ENCODE results near the gene TPH2.
A peak's percentile ranks its signal among the peaks of the same experiment; 100 is the strongest.

The TPH2 gene

DNA sequence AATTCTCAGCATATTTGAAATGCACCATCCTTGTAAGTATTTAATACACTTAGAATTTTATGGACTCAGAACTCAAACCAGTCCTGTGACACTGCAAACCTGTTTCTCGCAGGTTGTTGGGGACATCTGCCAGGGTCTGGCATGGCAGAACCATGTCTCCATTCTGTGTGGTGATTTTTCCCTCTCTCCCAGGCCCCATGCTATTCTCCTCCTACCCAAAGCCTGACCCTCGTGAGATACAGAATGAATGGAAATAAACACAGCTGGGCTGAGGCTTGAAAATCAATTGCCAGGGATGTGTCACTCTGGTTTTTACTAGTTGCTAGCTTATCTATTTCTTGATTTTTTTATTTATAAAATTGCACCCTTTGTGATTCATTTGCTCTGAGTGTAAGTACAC is 19.8 kb downstream of the TPH2 start:
- DNase-seq (ENCODE audit: extremely low read depth in 1 of 2, low read depth in 1 of 2): no peak

DNA sequence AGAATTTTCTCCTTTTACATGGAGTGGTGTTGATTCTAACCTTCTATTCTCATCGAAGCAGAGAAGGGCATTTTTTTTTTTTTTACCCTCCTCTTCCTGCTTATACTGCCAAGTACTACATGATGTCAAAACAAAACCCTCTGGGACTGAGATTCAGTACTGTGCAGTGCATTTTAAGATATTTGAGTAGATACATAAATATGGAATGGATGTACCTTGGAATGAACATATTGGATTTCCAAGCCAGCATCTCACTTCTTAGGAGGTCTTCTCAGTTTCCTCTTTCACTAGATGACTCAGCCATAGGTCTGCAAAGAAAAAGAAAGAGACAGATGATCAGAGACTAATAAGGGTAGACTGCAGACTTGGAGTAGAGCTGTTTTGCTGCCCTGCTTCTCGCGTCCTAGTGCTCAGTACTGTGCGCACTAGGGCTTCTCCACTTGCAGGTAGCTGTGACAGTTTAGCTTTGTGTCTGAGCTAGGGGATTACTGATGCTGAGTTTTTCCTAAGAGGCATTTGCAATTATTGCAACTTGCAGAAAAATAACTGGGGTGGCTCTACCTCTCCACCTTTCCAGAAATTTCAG is 20.4 kb downstream of the TPH2 start:
- DNase-seq (ENCODE audit: extremely low read depth in 1 of 2, low read depth in 1 of 2): no peak

GRCh38 chr12:71967211-71967610 is 28.6 kb downstream of the TPH2 start:
- no peak for DNase-seq (ENCODE audit: extremely low read depth in 1 of 2, low read depth in 1 of 2)

DNA sequence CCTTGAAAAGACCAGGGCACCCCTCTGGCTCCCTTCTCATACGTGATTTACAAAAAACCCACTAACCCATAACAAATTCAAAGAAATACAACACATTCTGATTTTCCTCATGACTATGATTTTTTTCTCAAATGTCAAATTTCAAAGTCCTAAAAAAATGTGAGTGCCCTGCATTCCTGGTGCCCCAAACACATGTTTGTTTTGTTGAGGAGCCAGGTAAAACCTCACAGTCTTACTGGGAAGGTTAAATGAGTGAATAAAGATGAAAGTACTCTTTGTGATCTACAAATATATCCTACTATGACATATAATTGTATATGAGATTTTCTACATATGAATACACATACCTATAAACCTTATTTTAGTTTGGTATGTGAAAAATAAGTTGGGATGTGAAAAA is 30.7 kb downstream of the TPH2 start:
- no peak for DNase-seq (ENCODE audit: extremely low read depth in 1 of 2, low read depth in 1 of 2)

DNA sequence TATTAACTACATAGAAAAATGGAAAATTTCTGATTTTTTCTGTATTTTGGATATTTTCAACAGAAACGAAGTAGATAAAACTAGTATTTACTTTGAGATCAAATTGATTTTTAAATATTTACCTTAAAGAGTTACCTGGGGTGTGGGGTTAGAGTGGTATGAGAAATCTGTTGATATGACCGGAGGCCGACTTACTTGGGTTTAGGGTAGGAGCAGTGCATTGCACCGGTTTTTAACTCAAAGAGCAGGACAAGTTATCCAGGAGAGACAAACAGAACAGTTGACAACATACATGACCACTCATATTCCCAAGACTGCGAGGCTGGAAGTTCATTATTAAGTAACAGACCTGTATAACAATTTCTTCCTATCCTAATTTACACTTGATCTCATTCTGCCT is 31.4 kb downstream of the TPH2 start:
- DNase-seq (ENCODE audit: extremely low read depth in 1 of 2, low read depth in 1 of 2): no peak

DNA sequence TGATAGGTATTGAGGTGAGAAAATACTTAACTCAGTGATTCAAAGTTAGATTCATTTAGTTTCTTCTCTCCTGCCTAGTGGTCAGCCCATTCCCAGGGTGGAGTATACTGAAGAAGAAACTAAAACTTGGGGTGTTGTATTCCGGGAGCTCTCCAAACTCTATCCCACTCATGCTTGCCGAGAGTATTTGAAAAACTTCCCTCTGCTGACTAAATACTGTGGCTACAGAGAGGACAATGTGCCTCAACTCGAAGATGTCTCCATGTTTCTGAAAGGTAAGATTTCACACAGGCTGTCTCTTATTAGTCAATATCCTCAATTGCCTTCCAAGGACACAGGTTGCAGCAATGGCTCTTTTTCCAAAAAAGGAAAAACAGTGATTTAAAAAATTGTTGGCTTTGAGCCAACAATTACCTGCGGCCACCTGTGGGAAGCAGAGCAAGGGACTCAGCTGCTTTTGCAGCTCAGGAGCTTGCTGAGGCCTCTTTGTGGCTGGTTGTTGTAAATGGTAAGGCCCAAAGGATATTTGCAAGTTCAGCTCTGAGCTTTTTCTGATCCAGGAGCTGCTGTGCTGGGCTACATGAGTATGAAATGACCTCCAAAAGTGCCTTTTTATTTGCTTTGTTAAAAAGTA is 33.9 kb downstream of the TPH2 start:
- DNase-seq (ENCODE audit: extremely low read depth in 1 of 2, low read depth in 1 of 2): no peak

- DNase-seq (ENCODE audit: extremely low read depth in 1 of 2, low read depth in 1 of 2): no peak
Observed at GRCh38 chr12:71973687-71974086, 35.0 kb downstream of the TPH2 start.

GRCh38 chr12:71980538-71980937 is 41.9 kb downstream of the TPH2 start:
- DNase-seq (ENCODE audit: extremely low read depth in 1 of 2, low read depth in 1 of 2): no peak

DNA sequence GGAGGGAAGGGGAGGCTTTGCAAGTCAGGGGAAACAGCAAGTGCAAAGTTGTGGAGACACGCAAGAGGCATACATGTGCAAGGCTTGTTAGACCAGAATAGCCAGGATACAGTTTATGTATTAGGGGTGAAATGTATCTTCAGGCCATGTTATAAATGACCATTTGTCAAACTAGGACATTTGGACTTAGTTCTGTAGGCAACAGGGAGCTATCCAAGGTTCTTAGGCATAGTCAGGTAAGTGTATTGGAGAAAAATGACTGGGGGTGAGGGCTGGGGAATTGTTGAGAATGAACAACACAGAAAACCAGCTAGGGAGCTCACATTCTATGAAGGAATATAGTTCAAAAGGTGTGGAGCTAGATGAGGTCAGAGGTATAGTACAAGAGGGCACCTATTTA is 42.5 kb downstream of the TPH2 start:
- DNase-seq (ENCODE audit: extremely low read depth in 1 of 2, low read depth in 1 of 2): no peak

GRCh38 chr12:71994715-71995114 is 56.1 kb downstream of the TPH2 start:
- DNase-seq (ENCODE audit: extremely low read depth in 1 of 2, low read depth in 1 of 2): no peak

- no peak for DNase-seq (ENCODE audit: extremely low read depth in 1 of 2, low read depth in 1 of 2)
Observed at GRCh38 chr12:71999795-72000194, 61.1 kb downstream of the TPH2 start.

GRCh38 chr12:72000969-72001648 is 62.5 kb downstream of the TPH2 start:
- no peak for DNase-seq (ENCODE audit: extremely low read depth in 1 of 2, low read depth in 1 of 2)

DNA sequence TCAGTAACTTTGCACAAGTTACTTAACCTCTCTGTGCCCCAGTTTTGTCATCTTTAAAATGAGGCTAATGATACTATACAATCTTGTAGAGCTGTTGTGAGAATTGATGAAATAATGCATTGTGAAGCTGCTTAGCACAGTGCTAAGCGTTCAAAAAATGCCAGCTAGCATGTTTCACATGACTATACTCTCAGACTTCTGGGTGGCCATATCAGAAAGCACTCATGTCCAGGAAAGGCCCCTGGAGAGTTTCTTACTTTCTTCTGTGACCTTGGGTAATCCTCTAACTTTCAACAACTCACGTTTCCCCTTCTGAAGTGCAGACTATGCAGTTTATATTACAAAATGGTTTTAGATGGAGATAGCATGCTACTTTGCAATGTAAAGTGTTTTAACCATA is 68.1 kb downstream of the TPH2 start:
- no peak for DNase-seq (ENCODE audit: extremely low read depth in 1 of 2, low read depth in 1 of 2)

DNA sequence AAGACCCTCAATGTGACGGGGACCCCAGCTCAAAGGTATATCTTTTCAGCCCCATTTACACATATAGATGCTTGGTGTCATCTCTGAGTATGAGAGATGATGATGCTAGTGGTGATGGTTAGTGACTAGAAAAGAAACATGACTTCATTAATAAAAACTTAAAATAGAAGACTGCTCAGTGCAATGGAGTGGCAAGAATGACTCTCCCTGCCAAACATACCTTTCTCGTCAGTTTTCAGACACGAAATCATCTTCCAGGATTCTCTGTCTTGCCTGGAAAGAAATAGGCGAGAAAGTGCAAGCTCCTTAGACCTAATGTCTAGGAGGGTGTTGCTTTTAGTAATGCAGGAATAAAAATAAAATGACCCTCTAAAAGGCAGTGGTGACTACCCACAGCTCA is 71.7 kb downstream of the TPH2 start:
- DNase-seq (ENCODE audit: extremely low read depth in 1 of 2, low read depth in 1 of 2): no peak

- DNase-seq (ENCODE audit: extremely low read depth in 1 of 2, low read depth in 1 of 2): no peak
Observed at GRCh38 chr12:72011374-72011773, 72.7 kb downstream of the TPH2 start.

DNA sequence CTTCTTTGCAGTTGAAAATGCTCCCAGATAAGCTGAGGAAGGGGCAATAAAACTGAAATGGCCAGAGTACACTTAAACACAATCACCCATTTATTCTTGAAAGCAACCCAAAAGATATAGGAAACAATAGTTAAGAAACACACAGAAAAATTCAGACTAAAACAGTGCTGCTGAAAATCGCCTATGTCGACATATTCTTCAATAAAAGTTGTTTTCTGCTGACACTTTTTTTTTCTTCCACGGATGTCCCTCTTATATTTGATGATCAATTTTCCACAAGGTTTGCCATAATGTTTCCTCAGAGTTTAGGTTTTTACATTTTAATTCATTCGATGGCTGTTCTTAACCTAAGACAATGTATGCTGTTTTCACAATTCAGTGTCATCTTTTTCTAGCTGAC is 74.2 kb downstream of the TPH2 start:
- no peak for DNase-seq (ENCODE audit: extremely low read depth in 1 of 2, low read depth in 1 of 2)

DNA sequence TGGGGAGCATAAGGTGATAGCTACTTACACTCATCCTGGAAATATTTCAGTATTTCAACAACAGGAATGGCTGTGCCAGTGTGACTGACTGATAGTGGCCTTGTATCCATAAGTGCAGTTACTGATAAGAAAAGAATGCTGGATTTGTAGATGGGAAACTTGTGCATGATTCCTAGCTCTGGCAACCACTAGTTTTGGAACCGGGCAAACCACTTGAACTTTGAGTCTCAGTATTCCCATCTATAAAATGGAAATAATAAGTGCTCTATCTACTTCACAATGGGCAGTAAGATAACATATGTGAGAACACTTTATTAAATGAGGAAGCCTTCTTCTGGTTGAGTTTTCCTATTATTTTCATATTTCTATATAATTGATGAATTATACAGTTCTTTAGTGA is 77.2 kb downstream of the TPH2 start:
- DNase-seq (ENCODE audit: extremely low read depth in 1 of 2, low read depth in 1 of 2): no peak

GRCh38 chr12:72017054-72017651 is 78.5 kb downstream of the TPH2 start:
- DNase-seq (ENCODE audit: extremely low read depth in 1 of 2, low read depth in 1 of 2): peak; percentile 7 to 31

DNA sequence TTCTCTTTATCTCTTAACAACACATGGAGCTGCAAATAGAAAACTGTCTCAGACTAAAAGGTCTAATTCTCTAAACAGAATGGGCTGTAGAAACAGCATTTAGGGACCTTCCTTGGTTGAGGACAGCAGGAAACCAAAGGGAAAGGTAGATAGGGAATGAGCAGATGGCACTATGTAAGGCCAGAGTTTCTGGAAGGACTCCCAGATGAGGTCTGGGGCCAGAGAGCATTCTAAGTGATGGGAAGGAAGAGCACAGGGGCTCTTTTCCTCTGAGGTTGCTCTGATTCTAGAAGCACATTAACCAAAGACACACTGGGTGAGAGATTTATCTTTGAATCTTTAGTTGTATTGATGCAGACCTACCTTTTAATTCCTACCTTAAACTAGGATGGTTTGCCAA is 79.4 kb downstream of the TPH2 start:
- DNase-seq (ENCODE audit: extremely low read depth in 1 of 2, low read depth in 1 of 2): no peak

DNA sequence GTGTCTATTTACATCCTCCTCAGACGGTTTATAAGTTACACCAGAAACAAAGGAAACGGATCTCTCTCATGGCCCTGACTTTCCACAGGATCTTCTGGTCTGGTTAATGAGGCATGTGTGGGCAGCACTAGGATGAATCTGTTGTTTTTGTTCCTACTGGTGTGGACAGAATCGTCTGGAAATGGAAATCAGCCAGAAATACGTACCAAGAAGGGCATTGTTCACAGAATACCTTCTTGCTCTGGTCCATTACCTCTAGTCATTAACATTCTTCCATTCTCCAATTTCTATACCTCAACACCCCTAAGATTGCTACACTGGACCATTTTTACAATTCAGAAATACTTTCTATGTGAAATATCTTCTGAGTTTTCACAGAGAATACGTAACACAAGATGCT is 86.0 kb downstream of the TPH2 start:
- DNase-seq (ENCODE audit: extremely low read depth in 1 of 2, low read depth in 1 of 2): no peak

DNA sequence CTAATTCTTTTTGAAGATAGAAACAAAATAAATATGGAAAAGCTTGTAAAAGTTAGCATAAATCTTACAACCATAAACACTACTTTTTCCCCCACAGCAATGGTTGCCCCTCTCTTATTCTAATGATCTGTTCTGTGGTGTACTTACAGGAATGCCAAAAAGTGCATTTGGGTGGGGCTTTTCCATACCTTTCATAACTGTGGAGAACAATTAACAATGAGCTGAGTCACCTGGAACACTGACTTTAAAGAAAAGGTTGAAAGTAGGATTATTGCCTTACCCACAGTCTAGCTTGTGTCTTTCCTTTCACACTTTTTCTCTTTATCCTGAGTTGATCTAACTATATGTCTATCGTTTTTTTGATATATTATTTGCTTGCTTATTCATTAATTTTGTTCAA is 86.9 kb downstream of the TPH2 start:
- DNase-seq (ENCODE audit: extremely low read depth in 1 of 2, low read depth in 1 of 2): no peak

GRCh38 chr12:72028966-72029365 is 90.3 kb downstream of the TPH2 start:
- DNase-seq (ENCODE audit: extremely low read depth in 1 of 2, low read depth in 1 of 2): no peak
